Neural progenitor cell (in vitro differentiated cells): ENCODE data around the gene MADD. TPM values are rescaled to one million over a fixed set of nuclear protein-coding genes. Genes with fewer than 3 reads are reported as not detected.

Experiments
- DNase-seq: peaks from one replicate; pipeline ENCODE4 v3.0.0-alpha.2; 2016; ENCODE audit warnings: low spot score
- H2AFZ ChIP-seq: fragments of 200-600 bp; sonication (generic); replicated peaks from 2 replicates; pipeline ENCODE4 v1.6.1; 2016; ENCODE audit warnings: antibody characterized with exemption
- H3F3A ChIP-seq: fragments of 200-600 bp; sonication (generic); 2 replicates; pipeline ENCODE4 v1.6.1; 2016; ENCODE audit warnings: antibody characterized with exemption, low read depth
- H3K27ac ChIP-seq: fragments of 200-600 bp; sonication (generic); 2 replicates; pipeline ENCODE4 v1.5.1; 2016; ENCODE audit warnings: mild to moderate bottlenecking
- H3K27me3 ChIP-seq: fragments of 200-600 bp; sonication (generic); 2 replicates; pipeline ENCODE4 v1.6.1; 2016; ENCODE audit warnings: mild to moderate bottlenecking, moderate library complexity
- H3K36me3 ChIP-seq: fragments of 200-600 bp; sonication (generic); 2 replicates; pipeline ENCODE4 v1.5.1; 2016
- H3K4me1 ChIP-seq: fragments of 200-600 bp; sonication (generic); 2 replicates; pipeline ENCODE4 v1.6.1; 2016; ENCODE audit warnings: mixed run types
- H3K4me2 ChIP-seq: fragments of 200-600 bp; sonication (generic); 2 replicates; pipeline ENCODE4 v1.6.1; 2016
- H3K4me3 ChIP-seq: fragments of 200-600 bp; sonication (generic); 2 replicates; pipeline ENCODE4 v1.5.1; 2016
- H3K79me2 ChIP-seq: fragments of 200-600 bp; sonication (generic); 2 replicates; pipeline ENCODE4 v1.6.1; 2016; ENCODE audit warnings: low read depth
- H3K9ac ChIP-seq: fragments of 200-600 bp; sonication (generic); 2 replicates; pipeline ENCODE4 v1.6.1; 2016
- H3K9me3 ChIP-seq: fragments of 200-600 bp; sonication (generic); 2 replicates; pipeline ENCODE4 v1.5.1; 2016; ENCODE audit warnings: low read depth
- H4K20me1 ChIP-seq: fragments of 200-600 bp; sonication (generic); 2 replicates; pipeline ENCODE4 v1.6.1; 2016; ENCODE audit warnings: low read depth
- H3K27ac Mint-ChIP-seq: 3 replicates; pipeline ENCODE4 v1.8.0; 2021; ENCODE audit warnings: mixed read lengths
- H3K27me3 Mint-ChIP-seq: 2 replicates; pipeline ENCODE4 v1.8.0; 2022; ENCODE audit warnings: low read depth, mild to moderate bottlenecking, inconsistent platforms, moderate library complexity, mixed read lengths; ENCODE audit not compliant: insufficient read depth
- H3K36me3 Mint-ChIP-seq: 3 replicates; pipeline ENCODE4 v1.8.0; 2021; ENCODE audit warnings: mixed read lengths
- H3K4me1 Mint-ChIP-seq: 3 replicates; pipeline ENCODE4 v1.8.0; 2021; ENCODE audit warnings: mixed read lengths
- H3K4me3 Mint-ChIP-seq: 3 replicates; pipeline ENCODE4 v1.8.0; 2021; ENCODE audit warnings: mild to moderate bottlenecking, moderate library complexity, mixed read lengths
- H3K9me3 Mint-ChIP-seq: 3 replicates; pipeline ENCODE4 v1.8.0; 2020; ENCODE audit warnings: mixed read lengths
- CTCF ChIP-seq: fragments of 200-600 bp; sonication (generic); IDR thresholded peaks from 2 replicates; pipeline ENCODE4 v1.5.1; 2017; ENCODE audit warnings: antibody characterized with exemption, mild to moderate bottlenecking
- EZH2 ChIP-seq: fragments of 200-600 bp; sonication (generic); IDR thresholded peaks from 2 replicates; pipeline ENCODE4 v1.6.1; 2017; ENCODE audit warnings: antibody characterized with exemption, mild to moderate bottlenecking, moderate library complexity
- EZH2phosphoT487 ChIP-seq: fragments of 200-600 bp; sonication (generic); IDR thresholded peaks from 2 replicates; pipeline ENCODE4 v1.6.1; 2017; ENCODE audit warnings: antibody characterized with exemption
- total RNA-seq: library from RNA; depleted of rRNA; stranded (reverse); fragments of >200 nt; gene quantifications from 2 replicates; pipeline ENCODE4 v1.2.3, GENCODE V29; 2015; ENCODE audit warnings: low replicate concordance

Gene MADD
- total RNA-seq, 1 donor from 2014 or later = 16.1 TPM

GRCh38 chr11:47335733-47336132 is 65.8 kb downstream of the MADD start:
- H3K27ac ChIP-seq = no peak overlapping the region
- H4K20me1 ChIP-seq = no peaks in the 10 kb centered on the region
- H3K27me3 ChIP-seq = no peaks in the 10 kb centered on the region
- Mint-ChIP-seq H3K9me3 (no peaks in the 10 kb centered on the region), H3K4me1 (peaks cover 10% of the 10 kb centered on the region), H3K36me3 (no peaks in the 10 kb centered on the region), H3K27me3 (peaks cover 6% of the 10 kb centered on the region), H3K4me3 (no peak overlapping the region), H3K27ac (no peak overlapping the region)
- no peak overlapping the region for H3K4me3 ChIP-seq
- no peaks in the 10 kb centered on the region for H3K79me2 ChIP-seq
- no peaks in the 10 kb centered on the region for H3K9me3 ChIP-seq
- no peaks in the 10 kb centered on the region for H3K36me3 ChIP-seq
- no peak overlapping the region for H2AFZ ChIP-seq
- no peak overlapping the region for H3K4me2 ChIP-seq
- H3K4me1 ChIP-seq = no peaks in the 10 kb centered on the region
- no peak overlapping the region for H3K9ac ChIP-seq
- peak; percentile 2 for DNase-seq
- TF ChIP-seq EZH2 (no peak), CTCF (no peak), EZH2phosphoT487 (no peak)
- H3F3A ChIP-seq = no peaks in the 10 kb centered on the region

- TF ChIP-seq EZH2phosphoT487 = no peak
- TF ChIP-seq CTCF = no peak
- TF ChIP-seq EZH2 = no peak
- H3K4me1 ChIP-seq = no peaks in the 10 kb centered on the region
- no peaks in the 10 kb centered on the region for H3F3A ChIP-seq
- H3K4me3 Mint-ChIP-seq = no peak overlapping the region
- no peaks in the 10 kb centered on the region for H3K27me3 ChIP-seq
- H3K9me3 ChIP-seq = no peaks in the 10 kb centered on the region
- no peak overlapping the region for H3K4me3 ChIP-seq
- DNase-seq = peak; percentile 0
- H3K36me3 ChIP-seq = no peaks in the 10 kb centered on the region
- no peaks in the 10 kb centered on the region for H3K9me3 Mint-ChIP-seq
- H3K36me3 Mint-ChIP-seq = no peaks in the 10 kb centered on the region
- no peak overlapping the region for H3K27ac Mint-ChIP-seq
- H3K9ac ChIP-seq = no peak overlapping the region
- H3K79me2 ChIP-seq = no peaks in the 10 kb centered on the region
- H3K27me3 Mint-ChIP-seq = peaks cover 6% of the 10 kb centered on the region
- H3K4me1 Mint-ChIP-seq = peaks cover 12% of the 10 kb centered on the region
- no peak overlapping the region for H3K4me2 ChIP-seq
- no peak overlapping the region for H2AFZ ChIP-seq
- H4K20me1 ChIP-seq = no peaks in the 10 kb centered on the region
- no peak overlapping the region for H3K27ac ChIP-seq
These were observed 66.7 kb downstream of the MADD start for GRCh38 chr11:47336595-47336994.

GRCh38 chr11:47337229-47337924 is 67.4 kb downstream of the MADD start:
- Histone ChIP-seq H3K79me2 (no peaks in the 10 kb centered on the region), H3K9ac (no peak overlapping the region), H3K27ac (no peak overlapping the region), H3F3A (no peaks in the 10 kb centered on the region), H2AFZ (no peak overlapping the region), H3K4me1 (no peaks in the 10 kb centered on the region), H3K4me2 (no peak overlapping the region), H3K9me3 (no peaks in the 10 kb centered on the region), H3K27me3 (no peaks in the 10 kb centered on the region), H3K36me3 (no peaks in the 10 kb centered on the region), H4K20me1 (no peaks in the 10 kb centered on the region), H3K4me3 (no peak overlapping the region)
- TF ChIP-seq EZH2phosphoT487 (no peak), CTCF (no peak), EZH2 (no peak)
- Mint-ChIP-seq H3K27me3 (peaks cover 6% of the 10 kb centered on the region), H3K36me3 (no peaks in the 10 kb centered on the region), H3K4me3 (no peak overlapping the region), H3K27ac (no peak overlapping the region), H3K9me3 (no peaks in the 10 kb centered on the region), H3K4me1 (peaks cover 15% of the 10 kb centered on the region)
- peak; percentile 8 for DNase-seq
